Daoy (cell line): ENCODE measurements around the gene CCT6A. TPM values are rescaled to one million over a fixed set of nuclear protein-coding genes. Genes with fewer than 3 reads are reported as not detected.
"Not testable (repeated sequence)": the region's sequence is repeated elsewhere in the genome, so short reads cannot be mapped to it uniquely, and the experiment has no call there.

ENCODE experiments used
- DNase-seq: peaks from one replicate; pipeline ENCODE4 v3.0.0-alpha.2; 2015; ENCODE audit warnings: low read depth
- total RNA-seq: library from RNA; depleted of rRNA; stranded (reverse); fragments of >200 nt; shearing (Covaris generic); gene quantifications from 2 replicates; pipeline ENCODE4 v1.2.3, GENCODE V29; 2014; rRNA removed

CCT6A gene
- total RNA-seq = 1,003 and 1,301 TPM in 2 replicates

GRCh38 chr7:56051339-56052191 is at the start of gene CCT6A, which contains the start of gene PSPH:
TSS of gene CCT6A (plus strand) at chr7:56051765. CDS start at chr7:56051849, 84 bp downstream.
TSS of gene PSPH (minus strand) at chr7:56051444. CDS start at chr7:56021212, 30,232 bp downstream.
- peak; percentile 100 for DNase-seq

GRCh38 chr7:56003749-56004148 is 47.8 kb upstream of the CCT6A start:
- no peak for DNase-seq

- no peak for DNase-seq
These were observed 44.4 kb upstream of the CCT6A start for GRCh38 chr7:56007167-56007652.

GRCh38 chr7:56007891-56008290 is 43.7 kb upstream of the CCT6A start:
- no peak for DNase-seq

- no peak for DNase-seq
These were observed 41.9 kb upstream of the CCT6A start for GRCh38 chr7:56009695-56010094.

GRCh38 chr7:56017015-56017414 is 34.5 kb upstream of the CCT6A start:
- not testable (repeated sequence) for DNase-seq

GRCh38 chr7:56019501-56019900 is 32.1 kb upstream of the CCT6A start:
- no peak for DNase-seq

- DNase-seq = no peak
These were observed 28.1 kb upstream of the CCT6A start for GRCh38 chr7:56023500-56023899.

GRCh38 chr7:56026538-56026937 is 25.0 kb upstream of the CCT6A start:
- no peak for DNase-seq

- DNase-seq = no peak
These were observed 22.5 kb upstream of the CCT6A start for GRCh38 chr7:56028942-56029630.

GRCh38 chr7:56030340-56030739 is 21.2 kb upstream of the CCT6A start:
- no peak for DNase-seq

- DNase-seq = not testable (repeated sequence)
These were observed 20.0 kb upstream of the CCT6A start for GRCh38 chr7:56031556-56031955.

- DNase-seq = not testable (repeated sequence)
These were observed 19.0 kb upstream of the CCT6A start for GRCh38 chr7:56032578-56032977.

GRCh38 chr7:56033671-56034432 is 17.7 kb upstream of the CCT6A start:
- peak; percentile 83 for DNase-seq

- no peak for DNase-seq
These were observed 10.8 kb upstream of the CCT6A start for GRCh38 chr7:56040730-56041129.

- not testable (repeated sequence) for DNase-seq
These were observed 5.8 kb upstream of the CCT6A start for GRCh38 chr7:56045758-56046157.

GRCh38 chr7:56046721-56047445 is 4.7 kb upstream of the CCT6A start:
- peak; percentile 55 for DNase-seq

- DNase-seq = not testable (repeated sequence)
These were observed 4.0 kb upstream of the CCT6A start for GRCh38 chr7:56047446-56048116.

GRCh38 chr7:56048245-56048644 is 3.3 kb upstream of the CCT6A start:
- no peak for DNase-seq

GRCh38 chr7:56048763-56049162 is 2.8 kb upstream of the CCT6A start:
- peak; percentile 55 for DNase-seq

- DNase-seq = no peak
These were observed 569 bp upstream of the CCT6A start for GRCh38 chr7:56051053-56051338.
